H1 (cell line): ENCODE measurements around the gene LPAR2. TPM values are rescaled to one million over a fixed set of nuclear protein-coding genes. Genes with fewer than 3 reads are reported as not detected.

ENCODE experiments used
- ASH2L ChIP-seq: fragments of 200-600, 300-600 bp; sonication (generic); IDR thresholded peaks from one replicate; pipeline ENCODE4 v1.7.1; 2017; ENCODE audit warnings: low read length
- BCL11A ChIP-seq, 2 experiments: IDR thresholded peaks; one replicate each; pipeline ENCODE4 v1.6.1; 2011; ENCODE audit warnings: low read depth in 2 of 2, low read length in 2 of 2, mild to moderate bottlenecking in 2 of 2
- CEBPB ChIP-seq: IDR thresholded peaks from 2 replicates; pipeline ENCODE4 v1.6.1; 2012; ENCODE audit warnings: low read depth, low read length
- EP300 ChIP-seq, 2 experiments: IDR thresholded peaks; 1 replicate in 1 of 2; 2 replicates in 1 of 2; pipeline ENCODE4 v1.6.1; 2011 to 2012; ENCODE audit warnings: low read depth in 2 of 2, low read length in 2 of 2, mild to moderate bottlenecking in 2 of 2, borderline replicate concordance in 1 of 2, inconsistent platforms in 1 of 2, moderate library complexity in 1 of 2
- FOSL1 ChIP-seq: IDR thresholded peaks from 2 replicates; pipeline ENCODE4 v1.6.1; 2011; ENCODE audit warnings: mild to moderate bottlenecking, low read depth, low read length, moderate library complexity; ENCODE audit not compliant: insufficient read depth
- GABPA ChIP-seq: IDR thresholded peaks from 2 replicates; pipeline ENCODE4 v1.6.1; 2011; ENCODE audit warnings: mild to moderate bottlenecking, low read length, moderate library complexity, borderline replicate concordance; ENCODE audit not compliant: insufficient read depth
- GTF2F1 ChIP-seq: IDR thresholded peaks from 2 replicates; pipeline ENCODE4 v1.6.1; 2012; ENCODE audit warnings: low read depth, low read length, improper control_type of control experiment, borderline replicate concordance
- JUN ChIP-seq: IDR thresholded peaks from 2 replicates; pipeline ENCODE4 v1.6.1; 2011; ENCODE audit warnings: low read depth, mild to moderate bottlenecking, improper control_type of control experiment, low read length
- KDM4A ChIP-seq: IDR thresholded peaks from one replicate; pipeline ENCODE4 v1.7.1; 2012; ENCODE audit warnings: low read depth, mild to moderate bottlenecking, moderate library complexity, low read length, inconsistent platforms; ENCODE audit not compliant: severe bottlenecking
- POLR2A ChIP-seq, 2 experiments: IDR thresholded peaks; 1 replicate in 1 of 2; 2 replicates in 1 of 2; pipeline ENCODE4 v1.6.1; 2011; ENCODE audit warnings: low read depth in 2 of 2, low read length in 2 of 2, mild to moderate bottlenecking in 2 of 2; ENCODE audit errors: control extremely low read depth in 1 of 2
- RBBP5 ChIP-seq: IDR thresholded peaks from 2 replicates; pipeline ENCODE4 v1.7.1; 2012; ENCODE audit warnings: low read depth, mild to moderate bottlenecking, inconsistent platforms, low read length, moderate library complexity, borderline replicate concordance
- RFX5 ChIP-seq: IDR thresholded peaks from 2 replicates; pipeline ENCODE4 v1.6.1; 2011; ENCODE audit warnings: low read depth, low read length, improper control_type of control experiment, borderline replicate concordance
- SIN3A ChIP-seq, 2 experiments: IDR thresholded peaks in 1 of 2; conservative IDR thresholded peaks in 1 of 2; 2 replicates each; pipeline ENCODE4 v1.6.1; 2011 to 2012; ENCODE audit warnings: low read length in 2 of 2, improper control_type of control experiment in 1 of 2, low read depth in 1 of 2, mild to moderate bottlenecking in 1 of 2
- SP2 ChIP-seq: IDR thresholded peaks from 2 replicates; pipeline ENCODE4 v1.6.1; 2012; ENCODE audit warnings: mild to moderate bottlenecking, low read length, inconsistent platforms
- SRF ChIP-seq: IDR thresholded peaks from 2 replicates; pipeline ENCODE4 v1.6.1; 2011; ENCODE audit warnings: mild to moderate bottlenecking, low read depth, low read length, moderate library complexity
- SUZ12 ChIP-seq: fragments of 200-600 bp; sonication (generic); IDR thresholded peaks from 2 replicates; pipeline ENCODE4 v1.6.1; 2012; ENCODE audit warnings: mild to moderate bottlenecking, inconsistent platforms, low read length, moderate library complexity, mixed read lengths
- TAF1 ChIP-seq: IDR thresholded peaks from 2 replicates; pipeline ENCODE4 v1.6.1; 2011; ENCODE audit warnings: mild to moderate bottlenecking, low read depth, low read length
- TBP ChIP-seq: IDR thresholded peaks from 2 replicates; pipeline ENCODE4 v1.6.1; 2011; ENCODE audit warnings: low read depth, low read length, improper control_type of control experiment
- YY1 ChIP-seq: IDR thresholded peaks from 2 replicates; pipeline ENCODE4 v1.6.1; 2011; ENCODE audit warnings: low read depth, mild to moderate bottlenecking, low read length
- ZNF274 ChIP-seq: IDR thresholded peaks from 2 replicates; pipeline ENCODE4 v1.7.0; 2012; ENCODE audit warnings: low read length, borderline replicate concordance; ENCODE audit errors: extremely low read depth
- polyA plus RNA-seq, 7 experiments: library from polyadenylated mRNA; depleted of rRNA in 3 of 7; stranded (reverse) in 5 of 7; unstranded in 2 of 7; fragments of >200 nt in 5 of 7; fragments of 200-250 nt in 2 of 7; gene quantifications; 1 replicate in 5 of 7; 2 replicates in 1 of 7; 4 replicates in 1 of 7; pipeline versions ENCODE4 v1.2.1 to v1.2.3, GENCODE V29; 2011 to 2013; ENCODE audit warnings: missing spikeins in 2 of 7, mixed read lengths in 2 of 7
- total RNA-seq: library from RNA; stranded (reverse); fragmentation: NEBNext Ultra II Directional; extraction: Animal tissue kit (Norgen Biotek cat#: 25700); gene quantifications from 2 replicates; pipeline ENCODE4 v1.2.1, GENCODE V29; 2021
- TF ChIP-seq, protein P1 (sequence below), 3 experiments: IDR thresholded peaks; 1 replicate in 2 of 3; 2 replicates in 1 of 3; pipeline versions ENCODE4 v1.5.1 to v1.6.1; 2011; ENCODE audit warnings: low read length in 3 of 3, mild to moderate bottlenecking in 3 of 3, inconsistent platforms in 2 of 3, low read depth in 1 of 3, moderate library complexity in 1 of 3; ENCODE audit not compliant: insufficient read depth in 1 of 3; ENCODE audit errors: control extremely low read depth in 1 of 3

LPAR2 gene
- total and polyA plus RNA-seq, 2 of the 8 experiments (the other 6 are each of a cell fraction or from before 2014, with no cell fraction given), result 47.6 to 70.2 TPM

DNA sequence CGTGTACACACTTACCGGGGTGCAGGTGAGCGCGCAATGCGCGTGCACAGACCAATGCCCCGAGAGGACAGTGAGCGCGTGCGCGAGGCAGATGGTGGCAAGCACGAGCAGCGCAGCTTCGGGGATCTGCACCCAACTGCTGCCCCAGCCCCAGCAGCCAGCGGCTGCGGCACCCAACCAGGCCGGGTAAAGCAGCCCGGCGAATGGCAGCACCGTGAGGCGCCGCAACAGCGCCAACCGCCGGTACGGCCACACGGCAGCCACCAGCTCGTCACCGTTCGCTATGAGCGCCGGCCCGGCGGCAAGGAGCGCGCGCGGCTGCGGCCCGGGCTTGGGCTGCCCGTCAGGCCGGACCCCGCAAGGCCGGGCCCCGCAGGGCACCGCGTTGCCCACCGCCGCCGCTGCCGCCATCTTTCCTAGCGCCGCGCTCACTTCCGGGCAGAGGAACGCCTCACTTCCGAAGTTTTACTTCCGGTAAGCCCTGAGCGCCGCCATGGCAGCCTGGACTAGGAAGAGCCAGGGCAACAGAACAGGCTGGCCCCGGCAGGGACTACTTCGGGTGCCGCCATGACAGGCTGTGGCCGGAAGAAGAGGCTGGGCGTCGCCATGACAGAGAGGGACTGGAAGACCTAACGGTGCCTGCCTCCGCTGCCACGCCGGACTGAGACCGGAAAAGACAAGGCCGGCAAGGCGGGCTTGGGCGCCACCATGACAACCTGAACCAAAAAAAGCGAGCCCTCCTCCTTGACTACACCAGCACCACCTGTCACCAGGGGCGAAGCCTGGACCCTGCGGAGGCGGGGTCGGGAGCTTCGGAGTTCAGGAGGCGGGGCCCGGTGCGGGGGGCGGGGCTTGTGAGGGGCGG lies 35.5 kb upstream of the LPAR2 start, which contains the start of gene ATP13A1 (continued):
- TF ChIP-seq YY1 (peak; percentile 99), TBP (peak; percentile 81; the same call in 1 of the 2 replicates), SUZ12 (no peak), TAF1 (peak; percentile 88), EP300 (IDR thresholded peaks at IDR 0.05; ENCODE audit: borderline replicate concordance in 1 of 2, low read depth in 2 of 2, low read length in 2 of 2) (0 out of 3 replicates have a peak, but pooled peaks of 1 of the 2 experiments have one; percentile 27), ASH2L (peak; percentile 73), CEBPB (no peak), ZNF274 (no peak), JUN (0 out of 2 replicates have a peak, but pooled peaks have one; percentile 9), SRF (no peak), POLR2A (IDR thresholded peaks at IDR 0.05; ENCODE audit: control extremely low read depth in 1 of 2, low read depth in 2 of 2, low read length in 2 of 2) (peak in 1 of 2 experiments; percentile 76; a peak in 2 of 3 replicates), RBBP5 (peak; percentile 96), FOSL1 (no peak), SIN3A (conservative IDR thresholded peaks at IDR 0.05 in 1 of 2, IDR thresholded peaks at IDR 0.05 in 1 of 2; ENCODE audit: low read depth in 1 of 2, low read length in 2 of 2) (peak; percentile 91 to 97; a peak in 3 of 4 replicates), BCL11A (IDR thresholded peaks at IDR 0.05; ENCODE audit: low read depth in 2 of 2, low read length in 2 of 2) (no peak), SP2 (no peak), GABPA (peak; percentile 83; the same call in 1 of the 2 replicates), GTF2F1 (peak; percentile 78; the same call in 1 of the 2 replicates), KDM4A (peak; percentile 70), RFX5 (no peak)
- TF ChIP-seq, protein P1, sequence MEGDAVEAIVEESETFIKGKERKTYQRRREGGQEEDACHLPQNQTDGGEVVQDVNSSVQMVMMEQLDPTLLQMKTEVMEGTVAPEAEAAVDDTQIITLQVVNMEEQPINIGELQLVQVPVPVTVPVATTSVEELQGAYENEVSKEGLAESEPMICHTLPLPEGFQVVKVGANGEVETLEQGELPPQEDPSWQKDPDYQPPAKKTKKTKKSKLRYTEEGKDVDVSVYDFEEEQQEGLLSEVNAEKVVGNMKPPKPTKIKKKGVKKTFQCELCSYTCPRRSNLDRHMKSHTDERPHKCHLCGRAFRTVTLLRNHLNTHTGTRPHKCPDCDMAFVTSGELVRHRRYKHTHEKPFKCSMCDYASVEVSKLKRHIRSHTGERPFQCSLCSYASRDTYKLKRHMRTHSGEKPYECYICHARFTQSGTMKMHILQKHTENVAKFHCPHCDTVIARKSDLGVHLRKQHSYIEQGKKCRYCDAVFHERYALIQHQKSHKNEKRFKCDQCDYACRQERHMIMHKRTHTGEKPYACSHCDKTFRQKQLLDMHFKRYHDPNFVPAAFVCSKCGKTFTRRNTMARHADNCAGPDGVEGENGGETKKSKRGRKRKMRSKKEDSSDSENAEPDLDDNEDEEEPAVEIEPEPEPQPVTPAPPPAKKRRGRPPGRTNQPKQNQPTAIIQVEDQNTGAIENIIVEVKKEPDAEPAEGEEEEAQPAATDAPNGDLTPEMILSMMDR (IDR thresholded peaks at IDR 0.05; ENCODE audit: control extremely low read depth in 1 of 3, insufficient read depth in 1 of 3, low read depth in 1 of 3, low read length in 3 of 3), result peak in 2 of 3 experiments; percentile 1 to 9; a peak in 1 of 4 replicates
